ENCODE data around the gene BRINP3. TPM values are rescaled to one million over a fixed set of nuclear protein-coding genes. Genes with fewer than 3 reads are reported as not detected.

The BRINP3 gene
- polyA plus RNA-seq, 2 of the 4 experiments (the other 2 are of a cell fraction) = not detected

DNA sequence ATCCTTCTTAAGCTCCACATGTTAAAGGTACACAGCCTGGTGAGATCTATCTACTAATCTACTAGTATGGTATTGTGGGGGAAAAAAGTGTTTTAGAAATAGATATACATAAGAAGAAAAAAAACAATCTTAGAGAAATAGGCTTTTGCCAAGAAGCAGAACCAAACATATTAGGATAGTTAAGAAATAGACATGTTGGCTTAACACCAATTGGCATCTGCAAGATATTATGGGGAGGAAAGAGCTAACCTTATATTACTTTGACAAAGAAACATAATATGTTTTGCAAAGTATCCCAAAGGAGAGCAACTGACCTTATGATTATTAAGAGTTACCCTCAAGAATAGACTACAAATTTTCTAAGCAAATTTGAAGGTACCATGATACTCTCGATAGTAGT is 202.9 kb downstream of the BRINP3 start:
- TF ChIP-seq KDM1A (IDR thresholded peaks at IDR 0.05; ENCODE audit: low read depth) (no peak), MYC (IDR thresholded peaks at IDR 0.05; ENCODE audit: borderline replicate concordance, low read length) (no peak), NR3C1 (IDR thresholded peaks at IDR 0.05) (no peak), ZC3H11A (IDR thresholded peaks at IDR 0.05) (no peak), BHLHE40 (IDR thresholded peaks at IDR 0.05; ENCODE audit: low read depth, low read length) (no peak), NFE2L2 (conservative IDR thresholded peaks at IDR 0.05; ENCODE audit: low read length) (no peak), CBX2 (IDR thresholded peaks at IDR 0.05; ENCODE audit: borderline replicate concordance, low read depth) (no peak), SMC3 (IDR thresholded peaks at IDR 0.05) (no peak)
- TF ChIP-seq, protein P1, sequence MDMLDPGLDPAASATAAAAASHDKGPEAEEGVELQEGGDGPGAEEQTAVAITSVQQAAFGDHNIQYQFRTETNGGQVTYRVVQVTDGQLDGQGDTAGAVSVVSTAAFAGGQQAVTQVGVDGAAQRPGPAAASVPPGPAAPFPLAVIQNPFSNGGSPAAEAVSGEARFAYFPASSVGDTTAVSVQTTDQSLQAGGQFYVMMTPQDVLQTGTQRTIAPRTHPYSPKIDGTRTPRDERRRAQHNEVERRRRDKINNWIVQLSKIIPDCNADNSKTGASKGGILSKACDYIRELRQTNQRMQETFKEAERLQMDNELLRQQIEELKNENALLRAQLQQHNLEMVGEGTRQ (IDR thresholded peaks at IDR 0.05) = no peak
- TF ChIP-seq, protein P2, sequence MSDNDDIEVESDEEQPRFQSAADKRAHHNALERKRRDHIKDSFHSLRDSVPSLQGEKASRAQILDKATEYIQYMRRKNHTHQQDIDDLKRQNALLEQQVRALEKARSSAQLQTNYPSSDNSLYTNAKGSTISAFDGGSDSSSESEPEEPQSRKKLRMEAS (IDR thresholded peaks at IDR 0.05) = no peak
- TF ChIP-seq, protein P3, sequence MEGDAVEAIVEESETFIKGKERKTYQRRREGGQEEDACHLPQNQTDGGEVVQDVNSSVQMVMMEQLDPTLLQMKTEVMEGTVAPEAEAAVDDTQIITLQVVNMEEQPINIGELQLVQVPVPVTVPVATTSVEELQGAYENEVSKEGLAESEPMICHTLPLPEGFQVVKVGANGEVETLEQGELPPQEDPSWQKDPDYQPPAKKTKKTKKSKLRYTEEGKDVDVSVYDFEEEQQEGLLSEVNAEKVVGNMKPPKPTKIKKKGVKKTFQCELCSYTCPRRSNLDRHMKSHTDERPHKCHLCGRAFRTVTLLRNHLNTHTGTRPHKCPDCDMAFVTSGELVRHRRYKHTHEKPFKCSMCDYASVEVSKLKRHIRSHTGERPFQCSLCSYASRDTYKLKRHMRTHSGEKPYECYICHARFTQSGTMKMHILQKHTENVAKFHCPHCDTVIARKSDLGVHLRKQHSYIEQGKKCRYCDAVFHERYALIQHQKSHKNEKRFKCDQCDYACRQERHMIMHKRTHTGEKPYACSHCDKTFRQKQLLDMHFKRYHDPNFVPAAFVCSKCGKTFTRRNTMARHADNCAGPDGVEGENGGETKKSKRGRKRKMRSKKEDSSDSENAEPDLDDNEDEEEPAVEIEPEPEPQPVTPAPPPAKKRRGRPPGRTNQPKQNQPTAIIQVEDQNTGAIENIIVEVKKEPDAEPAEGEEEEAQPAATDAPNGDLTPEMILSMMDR (IDR thresholded peaks at IDR 0.05) = no peak
- TF ChIP-seq, protein P4, sequence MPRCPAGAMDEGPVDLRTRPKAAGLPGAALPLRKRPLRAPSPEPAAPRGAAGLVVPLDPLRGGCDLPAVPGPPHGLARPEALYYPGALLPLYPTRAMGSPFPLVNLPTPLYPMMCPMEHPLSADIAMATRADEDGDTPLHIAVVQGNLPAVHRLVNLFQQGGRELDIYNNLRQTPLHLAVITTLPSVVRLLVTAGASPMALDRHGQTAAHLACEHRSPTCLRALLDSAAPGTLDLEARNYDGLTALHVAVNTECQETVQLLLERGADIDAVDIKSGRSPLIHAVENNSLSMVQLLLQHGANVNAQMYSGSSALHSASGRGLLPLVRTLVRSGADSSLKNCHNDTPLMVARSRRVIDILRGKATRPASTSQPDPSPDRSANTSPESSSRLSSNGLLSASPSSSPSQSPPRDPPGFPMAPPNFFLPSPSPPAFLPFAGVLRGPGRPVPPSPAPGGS (IDR thresholded peaks at IDR 0.05) = no peak
- DNase-seq (ENCODE audit: low read depth in 1 of 2, low spot score in 1 of 2) (no peak), FAIRE-seq (no peak), ATAC-seq (no peak)
- Histone ChIP-seq H3K9me3 (no peaks in the 10 kb centered on the region), H3K4me1 (no peaks in the 10 kb centered on the region), H3K4me3 (no peak overlapping the region), H3K4me2 (no peak overlapping the region), H3K27ac (no peak overlapping the region)
- WGBS (ENCODE audit: missing lambda C conversion rate) = 89% methylated on average over 1 of the region's 1 CpG
- POLR2A ChIA-PET = no interaction called here
- CTCF ChIA-PET = no interaction called here

DNA sequence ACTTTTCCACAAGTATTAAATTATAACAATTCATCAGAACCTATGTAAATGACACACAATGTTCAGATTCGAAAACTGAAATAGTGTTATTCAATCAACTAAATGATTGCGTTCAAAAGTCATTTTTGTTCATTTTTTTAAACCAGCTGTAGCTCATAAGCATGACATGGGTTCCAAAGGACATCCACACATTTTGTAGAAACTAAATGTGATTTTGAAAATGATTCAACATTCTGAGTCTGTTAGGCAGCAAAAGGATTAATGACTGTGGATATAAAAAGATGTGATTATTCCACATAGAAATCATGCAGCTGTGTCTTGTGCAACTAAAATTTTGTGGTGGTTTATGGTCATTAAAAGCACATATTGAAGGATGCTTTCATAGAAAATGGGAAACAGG is 204.5 kb downstream of the BRINP3 start:
- no peak overlapping the region for H3K27ac ChIP-seq
- CTCF ChIA-PET = no interaction called here
- WGBS (ENCODE audit: missing lambda C conversion rate) = 65% methylated on average over 2 of the region's 2 CpGs
- H3K4me1 ChIP-seq = no peaks in the 10 kb centered on the region
- DNase-seq (ENCODE audit: low read depth in 1 of 2, low spot score in 1 of 2) (no peak), ATAC-seq (no peak), FAIRE-seq (no peak)
- H3K9me3 ChIP-seq = no peaks in the 10 kb centered on the region
- POLR2A ChIA-PET = no interaction called here
- H3K4me2 ChIP-seq = no peak overlapping the region
- TF ChIP-seq HOXB13 (CRISPR knock-in tag; IDR thresholded peaks at IDR 0.05; ENCODE audit: low read depth) (no peak), TFCP2L1 (CRISPR knock-in tag; IDR thresholded peaks at IDR 0.05) (no peak), HEYL (CRISPR knock-in tag; IDR thresholded peaks at IDR 0.05) (no peak), CBX2 (IDR thresholded peaks at IDR 0.05; ENCODE audit: borderline replicate concordance, low read depth) (no peak), NPAS2 (CRISPR knock-in tag; IDR thresholded peaks at IDR 0.05; ENCODE audit: borderline replicate concordance) (no peak), ZNF302 (CRISPR knock-in tag; IDR thresholded peaks at IDR 0.05) (no peak), ZC3H11A (IDR thresholded peaks at IDR 0.05) (no peak), FOSL2 (IDR thresholded peaks at IDR 0.05) (no peak), FOSL2 (CRISPR knock-in tag; IDR thresholded peaks at IDR 0.05) (no peak), MYC (IDR thresholded peaks at IDR 0.05; ENCODE audit: borderline replicate concordance, low read length) (no peak), POLR2AphosphoS2 (conservative IDR thresholded peaks at IDR 0.05; ENCODE audit: low read length) (no peak)
- H3K4me3 ChIP-seq = no peak overlapping the region

DNA sequence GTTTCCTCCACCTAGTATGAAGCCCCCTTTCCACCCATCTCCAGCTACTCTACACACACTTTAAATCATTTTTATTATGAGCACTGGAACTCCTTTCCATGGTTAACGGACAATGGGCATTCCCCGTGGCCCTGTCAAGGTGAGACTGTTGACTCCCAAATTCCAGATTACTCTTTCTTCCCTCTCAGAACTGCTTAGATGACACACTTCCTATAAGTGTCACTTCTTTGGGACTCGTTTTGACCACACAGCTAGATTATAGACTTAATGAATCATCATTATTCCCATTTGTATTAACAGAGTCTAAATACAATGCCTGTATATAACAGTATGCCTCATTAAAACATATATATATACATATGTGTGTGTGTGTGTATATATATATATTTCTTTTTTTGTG is 215.1 kb downstream of the BRINP3 start:
- H3K4me1 ChIP-seq = no peaks in the 10 kb centered on the region
- FAIRE-seq (no peak), ATAC-seq (no peak), DNase-seq (ENCODE audit: low read depth in 1 of 2, low spot score in 1 of 2) (no peak)
- no peak overlapping the region for H3K4me3 ChIP-seq
- ChIA-PET CTCF (interaction anchor here (1.0 to 1.5 kb wide), 2 partner anchors 45 to 59 kb away, joined by 3 to 4 read pairs; no protein-coding TSS in a partner anchor), POLR2A (no interaction called here)
- H3K27ac ChIP-seq = no peak overlapping the region
- WGBS (ENCODE audit: missing lambda C conversion rate) = 64% methylated on average over 3 of the region's 3 CpGs
- H3K9me3 ChIP-seq = no peaks in the 10 kb centered on the region
- H3K4me2 ChIP-seq = no peak overlapping the region
- TF ChIP-seq PHF8 (IDR thresholded peaks at IDR 0.05; ENCODE audit: borderline replicate concordance, low read depth) (no peak), HEYL (CRISPR knock-in tag; IDR thresholded peaks at IDR 0.05) (no peak), SREBF2 (IDR thresholded peaks at IDR 0.05) (no peak), JUNB (IDR thresholded peaks at IDR 0.05) (no peak), FOSL2 (IDR thresholded peaks at IDR 0.05) (no peak), FOSL2 (CRISPR knock-in tag; IDR thresholded peaks at IDR 0.05) (no peak), CEBPB (IDR thresholded peaks at IDR 0.05) (no peak), CBX8 (IDR thresholded peaks at IDR 0.05) (no peak), GATA3 (IDR thresholded peaks at IDR 0.05; ENCODE audit: borderline replicate concordance) (no peak), FOXS1 (CRISPR knock-in tag; IDR thresholded peaks at IDR 0.05) (no peak), RARB (CRISPR knock-in tag; IDR thresholded peaks at IDR 0.05) (no peak), BHLHE40 (IDR thresholded peaks at IDR 0.05; ENCODE audit: low read depth, low read length) (no peak)
- TF ChIP-seq, protein P5, sequence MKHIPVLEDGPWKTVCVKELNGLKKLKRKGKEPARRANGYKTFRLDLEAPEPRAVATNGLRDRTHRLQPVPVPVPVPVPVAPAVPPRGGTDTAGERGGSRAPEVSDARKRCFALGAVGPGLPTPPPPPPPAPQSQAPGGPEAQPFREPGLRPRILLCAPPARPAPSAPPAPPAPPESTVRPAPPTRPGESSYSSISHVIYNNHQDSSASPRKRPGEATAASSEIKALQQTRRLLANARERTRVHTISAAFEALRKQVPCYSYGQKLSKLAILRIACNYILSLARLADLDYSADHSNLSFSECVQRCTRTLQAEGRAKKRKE (CRISPR knock-in tag; IDR thresholded peaks at IDR 0.05; ENCODE audit: low read depth) = no peak
- TF ChIP-seq, protein P6, sequence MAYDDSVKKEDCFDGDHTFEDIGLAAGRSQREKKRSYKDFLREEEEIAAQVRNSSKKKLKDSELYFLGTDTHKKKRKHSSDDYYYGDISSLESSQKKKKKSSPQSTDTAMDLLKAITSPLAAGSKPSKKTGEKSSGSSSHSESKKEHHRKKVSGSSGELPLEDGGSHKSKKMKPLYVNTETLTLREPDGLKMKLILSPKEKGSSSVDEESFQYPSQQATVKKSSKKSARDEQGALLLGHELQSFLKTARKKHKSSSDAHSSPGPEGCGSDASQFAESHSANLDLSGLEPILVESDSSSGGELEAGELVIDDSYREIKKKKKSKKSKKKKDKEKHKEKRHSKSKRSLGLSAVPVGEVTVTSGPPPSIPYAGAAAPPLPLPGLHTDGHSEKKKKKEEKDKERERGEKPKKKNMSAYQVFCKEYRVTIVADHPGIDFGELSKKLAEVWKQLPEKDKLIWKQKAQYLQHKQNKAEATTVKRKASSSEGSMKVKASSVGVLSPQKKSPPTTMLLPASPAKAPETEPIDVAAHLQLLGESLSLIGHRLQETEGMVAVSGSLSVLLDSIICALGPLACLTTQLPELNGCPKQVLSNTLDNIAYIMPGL (CRISPR knock-in tag; IDR thresholded peaks at IDR 0.05; ENCODE audit: borderline replicate concordance) = no peak
